ENCODE results near the gene ATP9B. TPM values are rescaled to one million over a fixed set of nuclear protein-coding genes. Genes with fewer than 3 reads are reported as not detected.

ATP9B gene
- total RNA-seq, 1 experiment from 2014 or later, result 15.6 TPM

DNA sequence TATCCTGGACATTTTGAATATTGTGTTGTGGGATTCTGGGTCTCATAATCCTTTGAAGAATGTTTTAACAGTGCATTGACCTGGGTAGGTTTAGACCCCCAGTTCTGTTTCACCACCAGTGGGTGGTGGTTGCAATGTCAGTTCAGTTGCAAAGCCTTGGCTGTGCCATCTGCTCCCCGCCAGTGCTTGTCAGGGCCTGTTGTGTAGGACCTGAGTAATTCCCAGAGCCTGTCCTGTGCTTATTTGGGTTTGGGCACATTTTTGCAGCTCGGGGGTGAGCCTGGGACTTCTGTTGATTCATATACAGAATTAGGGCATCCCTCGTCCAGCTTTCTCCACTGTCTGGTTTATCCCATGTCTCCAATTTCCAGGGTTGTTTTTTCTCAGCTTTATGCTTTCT, 24.8 kb downstream of the ATP9B start:
- Histone ChIP-seq H3K4me3 (ENCODE audit: low read length) (no peak overlapping the region), H3K79me2 (ENCODE audit: low read length) (peaks cover 43% of the 10 kb centered on the region), H3K9me2 (replicated peaks; ENCODE audit: low read length) (no peaks in the 10 kb centered on the region), H3K27me3 (ENCODE audit: low read length) (no peaks in the 10 kb centered on the region), H3K4me2 (ENCODE audit: low read length) (no peak overlapping the region), H3F3A (ENCODE audit: low read length, unreplicated experiment) (no peaks in the 10 kb centered on the region), H3K9ac (ENCODE audit: low read length) (no peak overlapping the region), H2AFZ (ENCODE audit: low read length) (no peak overlapping the region), H3K36me3 (ENCODE audit: low read depth, low read length) (no peaks in the 10 kb centered on the region), H4K20me1 (ENCODE audit: low read length) (no peaks in the 10 kb centered on the region), H3K27ac (ENCODE audit: low read length) (no peak overlapping the region), H3K4me1 (ENCODE audit: insufficient read depth, low read length) (no peaks in the 10 kb centered on the region), H3K9me3 (ENCODE audit: low read length) (no peaks in the 10 kb centered on the region)
- ChIA-PET CTCF (no interaction called here), POLR2A (ENCODE audit: unreplicated experiment) (no interaction called here)
- intact Hi-C loops (cut with micrococcal nuclease), result no loop called here
- DNase-seq (no peak), ATAC-seq (no peak)
- no TSS peak for BruUV-seq (replicated peaks)
- TF ChIP-seq EZH2phosphoT487 (IDR thresholded peaks at IDR 0.05; ENCODE audit: borderline replicate concordance, low read length), result no peak
- no peak for TF ChIP-seq EZH2 (IDR thresholded peaks at IDR 0.05; ENCODE audit: low read length, unreplicated experiment)
- TF ChIP-seq, protein P1, sequence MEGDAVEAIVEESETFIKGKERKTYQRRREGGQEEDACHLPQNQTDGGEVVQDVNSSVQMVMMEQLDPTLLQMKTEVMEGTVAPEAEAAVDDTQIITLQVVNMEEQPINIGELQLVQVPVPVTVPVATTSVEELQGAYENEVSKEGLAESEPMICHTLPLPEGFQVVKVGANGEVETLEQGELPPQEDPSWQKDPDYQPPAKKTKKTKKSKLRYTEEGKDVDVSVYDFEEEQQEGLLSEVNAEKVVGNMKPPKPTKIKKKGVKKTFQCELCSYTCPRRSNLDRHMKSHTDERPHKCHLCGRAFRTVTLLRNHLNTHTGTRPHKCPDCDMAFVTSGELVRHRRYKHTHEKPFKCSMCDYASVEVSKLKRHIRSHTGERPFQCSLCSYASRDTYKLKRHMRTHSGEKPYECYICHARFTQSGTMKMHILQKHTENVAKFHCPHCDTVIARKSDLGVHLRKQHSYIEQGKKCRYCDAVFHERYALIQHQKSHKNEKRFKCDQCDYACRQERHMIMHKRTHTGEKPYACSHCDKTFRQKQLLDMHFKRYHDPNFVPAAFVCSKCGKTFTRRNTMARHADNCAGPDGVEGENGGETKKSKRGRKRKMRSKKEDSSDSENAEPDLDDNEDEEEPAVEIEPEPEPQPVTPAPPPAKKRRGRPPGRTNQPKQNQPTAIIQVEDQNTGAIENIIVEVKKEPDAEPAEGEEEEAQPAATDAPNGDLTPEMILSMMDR (conservative IDR thresholded peaks at IDR 0.05; ENCODE audit: low read depth, low read length), result no peak

DNA sequence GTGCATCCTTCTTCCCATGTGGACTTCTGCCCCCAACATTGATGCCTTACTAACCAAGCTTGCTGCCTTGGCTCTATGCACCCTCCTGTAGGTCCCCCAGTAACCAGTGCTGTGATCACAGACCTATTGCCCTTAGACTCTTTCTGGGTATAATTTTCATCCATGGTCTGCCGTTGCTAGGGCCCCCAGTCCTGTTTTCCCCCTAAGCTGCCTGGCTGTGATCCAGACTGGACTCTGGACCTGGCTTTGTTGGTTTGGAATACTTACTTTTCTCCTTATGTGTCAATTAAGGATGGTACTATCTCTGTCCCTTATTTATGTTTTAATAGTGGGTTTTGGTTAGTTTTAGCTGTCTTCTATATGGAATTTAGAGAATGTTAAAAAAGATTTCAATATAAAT, 26.0 kb downstream of the ATP9B start:
- TF ChIP-seq, protein P1 (conservative IDR thresholded peaks at IDR 0.05; ENCODE audit: low read depth, low read length), result no peak
- no peak for TF ChIP-seq EZH2phosphoT487 (IDR thresholded peaks at IDR 0.05; ENCODE audit: borderline replicate concordance, low read length)
- no peak for TF ChIP-seq EZH2 (IDR thresholded peaks at IDR 0.05; ENCODE audit: low read length, unreplicated experiment)
- no peak for DNase-seq
- CTCF ChIA-PET, result no interaction called here
- Histone ChIP-seq H3K27ac (ENCODE audit: low read length) (no peak overlapping the region), H3K9me2 (replicated peaks; ENCODE audit: low read length) (no peaks in the 10 kb centered on the region), H3K4me2 (ENCODE audit: low read length) (no peak overlapping the region), H2AFZ (ENCODE audit: low read length) (no peak overlapping the region), H3K4me3 (ENCODE audit: low read length) (no peak overlapping the region), H3K9ac (ENCODE audit: low read length) (no peak overlapping the region), H3F3A (ENCODE audit: low read length, unreplicated experiment) (no peaks in the 10 kb centered on the region), H3K79me2 (ENCODE audit: low read length) (peaks cover 42% of the 10 kb centered on the region), H3K4me1 (ENCODE audit: insufficient read depth, low read length) (no peaks in the 10 kb centered on the region), H3K36me3 (ENCODE audit: low read depth, low read length) (0 out of 2 replicates have a peak, but pooled peaks cover 2% of the 10 kb centered on the region), H3K9me3 (ENCODE audit: low read length) (no peaks in the 10 kb centered on the region), H3K27me3 (ENCODE audit: low read length) (no peaks in the 10 kb centered on the region), H4K20me1 (ENCODE audit: low read length) (no peaks in the 10 kb centered on the region)
- POLR2A ChIA-PET (ENCODE audit: unreplicated experiment), result no interaction called here
- no peak for ATAC-seq
- BruUV-seq (replicated peaks), result no TSS peak
- intact Hi-C loops (cut with micrococcal nuclease), result no loop called here

DNA sequence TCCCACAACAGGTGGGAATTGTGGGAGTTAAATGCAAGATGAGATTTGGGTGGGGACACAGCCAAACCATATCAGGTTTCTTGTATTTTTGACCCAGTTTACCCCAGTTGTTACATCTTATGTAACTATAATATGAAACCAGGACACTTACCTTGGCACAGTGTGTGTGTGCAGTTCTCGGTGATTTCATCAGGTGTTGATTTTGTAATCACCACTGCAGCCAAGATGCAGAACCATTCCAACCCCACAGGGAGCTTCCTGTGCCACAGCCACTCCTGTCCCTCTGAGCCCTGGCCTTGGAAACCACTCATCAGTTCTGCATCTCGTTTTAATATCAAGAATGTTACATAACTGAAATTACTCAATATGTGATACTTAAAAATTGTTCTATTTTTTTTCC, 31.8 kb downstream of the ATP9B start:
- POLR2A ChIA-PET (ENCODE audit: unreplicated experiment), result no interaction called here
- BruUV-seq (replicated peaks), result no TSS peak
- 0 out of 2 replicates have a peak, but pooled peaks cover 2% of the 10 kb centered on the region for H3K36me3 ChIP-seq (ENCODE audit: low read depth, low read length)
- H3K4me3 ChIP-seq (ENCODE audit: low read length), result no peak overlapping the region
- H3K4me1 ChIP-seq (ENCODE audit: insufficient read depth, low read length), result no peaks in the 10 kb centered on the region
- ATAC-seq (no peak), DNase-seq (no peak)
- H4K20me1 ChIP-seq (ENCODE audit: low read length), result no peaks in the 10 kb centered on the region
- CTCF ChIA-PET, result no interaction called here
- no peak overlapping the region for H3K9ac ChIP-seq (ENCODE audit: low read length)
- intact Hi-C loops (cut with micrococcal nuclease), result no loop called here
- no peaks in the 10 kb centered on the region for H3F3A ChIP-seq (ENCODE audit: low read length, unreplicated experiment)
- peaks cover 7% of the 10 kb centered on the region for H3K79me2 ChIP-seq (ENCODE audit: low read length)
- no peak overlapping the region for H3K27ac ChIP-seq (ENCODE audit: low read length)
- H3K27me3 ChIP-seq (ENCODE audit: low read length), result no peaks in the 10 kb centered on the region
- H3K4me2 ChIP-seq (ENCODE audit: low read length), result no peak overlapping the region
- no peaks in the 10 kb centered on the region for H3K9me2 ChIP-seq (replicated peaks; ENCODE audit: low read length)
- no peak overlapping the region for H2AFZ ChIP-seq (ENCODE audit: low read length)
- TF ChIP-seq, protein P1 (conservative IDR thresholded peaks at IDR 0.05; ENCODE audit: low read depth, low read length), result no peak
- TF ChIP-seq EZH2 (IDR thresholded peaks at IDR 0.05; ENCODE audit: low read length, unreplicated experiment) (no peak), EZH2phosphoT487 (IDR thresholded peaks at IDR 0.05; ENCODE audit: borderline replicate concordance, low read length) (no peak)
- no peaks in the 10 kb centered on the region for H3K9me3 ChIP-seq (ENCODE audit: low read length)

All from PC-3 (cell line).